GM18507 (cell line): ENCODE measurements around the gene HAAO.

Experiments used
- DNase-seq: peaks from one replicate; pipeline ENCODE4 v3.0.0; 2011; ENCODE audit warnings: low read depth; ENCODE audit not compliant: insufficient read length; ENCODE audit errors: extremely low spot score
- FAIRE-seq: peaks from 2 replicates; lab custom pipeline; 2011; peaks lifted over from hg19 to GRCh38; lab: Jason Lieb, UNC

The HAAO gene

GRCh38 chr2:42795841-42796301 is 3.5 kb upstream of the HAAO start:
- FAIRE-seq = peak; percentile 75
- DNase-seq = no peak

GRCh38 chr2:42795275-42795674 is 2.9 kb upstream of the HAAO start:
- DNase-seq (no peak), FAIRE-seq (peak; percentile 74)

DNA sequence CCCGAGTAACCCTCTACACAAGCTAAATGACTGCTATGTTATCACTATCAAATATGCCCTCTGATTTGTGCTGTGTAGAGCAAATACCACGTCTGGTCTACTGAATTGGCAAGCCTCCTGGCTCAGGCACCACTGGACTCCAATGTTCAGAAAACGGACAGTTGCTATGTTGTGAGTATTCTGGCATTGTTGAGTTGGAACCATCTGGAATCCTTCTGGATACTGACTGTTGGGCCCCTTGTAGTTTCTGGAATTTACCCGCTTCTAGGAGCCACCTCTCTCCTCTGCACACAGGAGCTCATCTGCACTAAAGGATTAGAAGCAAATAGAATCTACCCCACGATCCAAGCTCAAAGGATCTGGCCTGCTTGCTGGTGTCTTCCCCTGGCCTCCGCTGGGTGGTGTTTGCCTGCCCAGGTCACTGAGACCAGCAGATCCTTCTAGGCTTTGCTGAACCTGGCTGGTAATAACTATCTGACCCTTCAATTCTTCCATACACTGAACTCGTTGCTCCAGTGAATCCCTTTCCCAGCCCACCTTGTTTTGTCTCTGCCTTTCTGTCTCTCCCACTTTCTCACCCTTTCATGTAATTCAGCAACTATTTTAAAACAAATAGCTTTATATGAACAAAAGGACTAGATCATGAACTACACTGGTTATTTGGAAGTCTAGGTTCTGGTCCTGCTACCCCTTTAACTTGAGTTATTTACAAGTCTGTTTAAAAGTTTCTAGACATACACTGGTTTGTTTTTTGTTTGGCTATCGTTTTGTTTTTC is 2.1 kb upstream of the HAAO start:
- peak; percentile 72 for FAIRE-seq
- DNase-seq = no peak

DNA sequence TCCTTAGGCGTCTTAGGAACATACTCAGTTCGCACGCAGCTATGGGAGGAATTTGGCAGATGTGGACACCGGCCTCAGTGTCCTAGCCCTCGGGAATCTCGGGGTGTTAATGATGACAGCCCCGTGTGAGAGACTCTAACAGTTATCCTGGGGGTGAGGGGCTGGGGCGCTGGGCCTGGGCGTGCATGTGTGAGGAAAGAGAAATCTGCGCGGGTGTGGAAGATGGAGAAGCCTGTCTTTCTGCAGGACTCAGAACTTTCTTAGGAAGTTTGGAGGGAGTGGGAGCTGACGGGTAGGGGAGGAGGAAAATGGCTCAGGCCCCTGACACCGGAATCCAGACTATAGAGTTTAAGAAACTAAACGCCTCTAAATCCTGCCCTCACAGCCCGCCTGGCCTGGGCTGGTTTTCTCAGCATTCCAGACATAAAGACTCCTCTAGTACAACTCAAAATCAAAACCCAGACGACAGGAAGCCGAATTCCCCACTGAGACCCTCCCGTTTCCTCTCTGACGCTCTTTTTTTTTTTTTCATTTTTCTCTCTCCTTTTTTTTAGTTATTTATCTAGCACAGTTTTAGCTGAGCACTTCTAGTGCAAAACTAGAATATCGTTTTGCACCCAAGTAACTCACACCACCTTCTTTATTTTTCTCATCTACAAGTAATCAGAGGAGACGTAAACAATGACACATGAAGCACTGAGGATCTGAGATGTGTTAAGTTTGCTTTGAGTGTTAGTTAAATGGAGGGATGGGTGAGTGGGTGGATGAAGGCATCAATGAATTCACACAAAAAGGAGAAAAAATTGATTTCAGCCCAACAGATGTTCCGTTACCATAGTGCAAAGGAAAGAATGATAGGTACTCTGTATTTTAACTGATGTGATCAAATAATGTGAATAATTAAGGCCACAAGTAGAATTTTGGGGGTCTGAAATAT is 1.2 kb upstream of the HAAO start:
- DNase-seq (no peak), FAIRE-seq (no peak)

- FAIRE-seq (peak; percentile 33), DNase-seq (no peak)
Observed at GRCh38 chr2:42792087-42792582, 248 bp downstream of the HAAO start.

GRCh38 chr2:42791606-42792005 is 777 bp downstream of the HAAO start:
- DNase-seq = no peak
- FAIRE-seq = no peak

DNA sequence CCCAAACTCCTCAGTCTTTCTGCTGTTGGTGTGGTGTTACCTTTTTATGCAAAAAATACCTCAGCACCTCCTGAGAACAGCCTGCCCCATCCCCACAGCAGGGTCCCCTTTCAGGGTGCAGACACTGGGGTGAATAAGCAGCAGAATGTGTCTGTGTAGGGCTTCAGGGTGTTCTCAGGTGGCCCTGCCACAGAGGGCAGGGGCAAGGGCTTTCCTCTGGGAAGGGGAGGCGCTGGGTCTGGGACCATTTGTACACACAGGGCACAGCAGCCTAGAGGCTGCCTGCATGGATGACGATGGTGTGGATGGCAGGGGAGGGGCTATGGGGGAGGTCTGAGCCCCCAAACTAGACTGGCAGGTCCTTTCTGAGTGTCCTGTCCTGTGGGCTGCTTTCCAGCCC is 2.6 kb downstream of the HAAO start:
- FAIRE-seq = no peak
- no peak for DNase-seq

DNA sequence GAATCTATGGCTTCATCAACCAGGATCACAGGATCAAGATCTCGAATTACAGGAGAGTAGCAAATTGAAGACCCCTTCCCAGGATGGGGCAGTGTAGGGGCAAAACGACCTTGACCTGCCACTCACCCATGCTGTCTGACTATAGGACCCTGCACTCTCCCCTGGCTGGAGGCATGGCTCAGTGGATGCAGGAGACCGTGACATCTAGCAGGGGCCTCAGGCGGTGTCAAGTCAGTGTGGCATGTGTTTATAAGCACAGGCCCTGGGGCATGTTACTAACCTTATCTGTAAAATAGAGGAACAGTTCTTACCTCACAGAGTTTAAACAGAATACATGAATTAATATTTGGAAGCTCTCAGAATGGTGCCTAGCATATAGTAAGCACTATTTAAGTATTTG is 3.5 kb downstream of the HAAO start:
- no peak for FAIRE-seq
- no peak for DNase-seq

- FAIRE-seq = no peak
- no peak for DNase-seq
Observed at GRCh38 chr2:42788478-42788793, 3.9 kb downstream of the HAAO start.

- no peak for DNase-seq
- peak; percentile 47 for FAIRE-seq
Observed at GRCh38 chr2:42787788-42788477, 4.5 kb downstream of the HAAO start.

DNA sequence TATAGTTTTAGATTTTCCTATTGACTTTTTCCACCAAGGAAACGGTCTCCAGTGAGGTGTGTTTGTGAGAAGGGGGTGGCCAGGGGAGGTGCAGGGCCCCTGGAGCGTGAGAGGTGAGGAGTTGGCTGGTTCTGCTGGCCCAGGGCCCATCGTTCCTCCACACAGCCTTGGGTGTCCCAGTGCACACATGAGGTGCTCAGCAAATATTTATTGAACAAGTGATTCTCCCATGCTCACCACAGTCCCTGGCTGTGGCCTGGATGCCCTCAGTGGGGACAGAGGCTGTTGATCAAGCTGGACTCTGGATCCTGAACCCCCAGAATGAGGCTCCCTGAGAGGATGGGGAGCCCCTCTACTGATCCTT is 5.0 kb downstream of the HAAO start:
- FAIRE-seq = no peak
- no peak for DNase-seq

GRCh38 chr2:42786561-42787345 is 5.6 kb downstream of the HAAO start:
- FAIRE-seq = no peak
- DNase-seq = no peak

GRCh38 chr2:42784204-42784880 is 8.0 kb downstream of the HAAO start:
- DNase-seq (no peak), FAIRE-seq (no peak)

DNA sequence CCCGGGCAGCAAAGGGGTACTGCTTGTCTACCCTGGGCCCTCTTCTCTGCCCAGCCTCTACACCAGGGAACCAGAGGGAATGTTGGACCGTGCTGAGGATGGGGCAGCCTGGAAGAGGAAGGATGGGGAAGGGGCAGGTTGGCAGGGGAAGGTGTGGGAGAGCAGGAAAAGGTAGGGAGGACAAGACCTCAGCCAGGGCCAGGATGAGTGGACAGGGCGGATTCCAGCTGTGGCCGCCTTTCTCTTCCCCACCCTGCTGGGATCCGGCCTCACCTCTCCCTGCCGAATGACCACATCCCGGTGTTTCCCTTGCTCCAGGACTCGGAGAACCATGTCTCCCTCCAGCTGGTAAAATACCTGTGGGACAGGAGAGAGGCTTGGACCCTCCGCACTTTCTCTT is 8.9 kb downstream of the HAAO start:
- FAIRE-seq (no peak), DNase-seq (no peak)

GRCh38 chr2:42781181-42781580 is 11.2 kb downstream of the HAAO start:
- DNase-seq = no peak
- no peak for FAIRE-seq

GRCh38 chr2:42777883-42778805 is 14.2 kb downstream of the HAAO start:
- DNase-seq = no peak
- no peak for FAIRE-seq

- DNase-seq (no peak), FAIRE-seq (no peak)
Observed at GRCh38 chr2:42775810-42776209, 16.6 kb downstream of the HAAO start.

DNA sequence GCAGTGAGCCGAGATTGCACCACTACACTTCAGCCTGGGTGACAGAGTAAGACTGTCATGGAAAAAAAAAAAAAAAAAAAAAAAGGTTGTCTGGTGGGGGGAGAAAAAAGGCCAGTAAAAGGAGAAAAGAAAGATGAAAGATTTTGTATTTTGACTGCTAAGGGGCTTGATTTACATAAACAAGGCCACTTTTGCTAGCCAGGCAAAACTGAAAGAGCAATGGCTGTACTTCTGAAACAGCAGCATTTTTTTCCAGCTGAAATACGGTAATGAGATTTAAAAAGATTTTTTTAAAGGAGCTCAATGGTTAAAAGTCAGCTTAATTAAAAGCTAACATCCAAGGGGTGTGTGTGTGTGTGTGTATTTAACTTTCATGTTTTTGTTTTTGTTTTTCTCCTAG is 17.2 kb downstream of the HAAO start:
- DNase-seq (no peak), FAIRE-seq (peak; percentile 76)
